Stimulated activated CD4-positive, alpha-beta T cell treated with anti-CD3 and anti-CD28 coated beads, TNF-alpha, amount 100 ng/mL, for 1 hour (primary cell): ENCODE results near the gene TSACC.
A peak's percentile ranks its signal among the peaks of the same experiment; 100 is the strongest.
"Not testable (repeated sequence)": the region's sequence is repeated elsewhere in the genome, so short reads cannot be mapped to it uniquely, and the experiment has no call there.

ENCODE experiments used
- DNase-seq, 3 donors: peaks; one replicate each; pipeline ENCODE4 v3.0.0-alpha.2; 2020; ENCODE audit warnings: low read depth in 3 of 3, low spot score in 1 of 3

TSACC gene

GRCh38 chr1:156346035-156346434 is 7.7 kb downstream of the TSACC start:
- DNase-seq: not testable (repeated sequence)

DNA sequence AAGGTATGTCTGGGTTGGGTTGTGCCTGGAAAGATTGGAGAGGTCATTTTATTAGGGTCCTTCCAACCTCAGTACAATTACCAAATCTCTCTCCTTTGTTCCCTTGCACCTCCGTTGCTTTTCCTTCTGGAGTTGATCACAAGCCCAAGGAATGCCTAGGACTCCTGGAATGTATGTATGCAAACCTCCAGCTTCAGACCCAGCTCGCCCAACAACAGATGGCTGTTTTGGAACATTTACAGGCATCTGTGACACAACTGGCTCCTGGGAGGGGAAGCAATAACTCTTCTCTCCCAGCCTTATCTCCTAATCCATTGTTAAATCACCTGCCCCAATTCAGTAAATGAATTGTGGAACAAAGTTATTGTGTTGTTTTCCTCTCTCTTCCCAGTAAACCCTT is 8.3 kb downstream of the TSACC start:
- DNase-seq: no peak

DNA sequence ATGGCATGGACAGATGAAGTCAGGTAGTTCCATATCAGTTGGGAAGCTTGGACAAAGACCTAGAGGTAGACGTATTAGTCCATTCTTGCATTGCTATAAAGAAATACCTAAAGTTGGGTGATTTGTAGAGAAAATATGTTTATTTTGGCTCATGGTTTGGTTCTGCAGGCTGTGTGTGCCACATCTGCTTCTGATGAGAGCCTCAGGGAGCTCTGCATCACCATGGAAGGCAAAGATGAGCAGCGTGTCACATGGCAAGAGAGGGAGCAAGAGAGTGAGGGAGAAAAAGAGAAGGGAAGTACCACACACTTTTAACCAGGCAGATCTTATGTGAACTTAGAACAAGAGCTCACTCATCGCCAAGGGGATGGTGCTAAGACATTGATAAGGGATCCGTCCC is 9.0 kb downstream of the TSACC start:
- no peak for DNase-seq

- DNase-seq: not testable (repeated sequence)
Observed at GRCh38 chr1:156352481-156352880, 14.2 kb downstream of the TSACC start.

- no peak for DNase-seq
Observed at GRCh38 chr1:156356262-156356874, 18.0 kb downstream of the TSACC start.

GRCh38 chr1:156356875-156357534 is 18.7 kb downstream of the TSACC start:
- DNase-seq: peak in 2 of 3 donors; percentile 46 to 52

GRCh38 chr1:156357977-156358376 is 19.7 kb downstream of the TSACC start:
- DNase-seq: no peak

GRCh38 chr1:156358641-156359040 is 20.3 kb downstream of the TSACC start:
- DNase-seq: no peak

- no peak for DNase-seq
Observed at GRCh38 chr1:156359249-156359648, 20.9 kb downstream of the TSACC start.

GRCh38 chr1:156359973-156360372 is 21.6 kb downstream of the TSACC start:
- DNase-seq: no peak

GRCh38 chr1:156360534-156360933 is 22.2 kb downstream of the TSACC start:
- DNase-seq: no peak

GRCh38 chr1:156365754-156366153 is 27.4 kb downstream of the TSACC start:
- no peak for DNase-seq

GRCh38 chr1:156366378-156367166 is 28.2 kb downstream of the TSACC start:
- DNase-seq: no peak

- no peak for DNase-seq
Observed at GRCh38 chr1:156367383-156368156, 29.2 kb downstream of the TSACC start.

GRCh38 chr1:156368157-156368658 is 29.9 kb downstream of the TSACC start:
- no peak for DNase-seq

- DNase-seq: no peak
Observed at GRCh38 chr1:156368889-156369684, 30.8 kb downstream of the TSACC start, which contains the start of gene RHBG. TSS of gene RHBG (plus strand) at chr1:156369211. CDS start at chr1:156369250, 39 bp downstream.

GRCh38 chr1:156369685-156370286 is 31.5 kb downstream of the TSACC start:
- DNase-seq: not testable (repeated sequence)

DNA sequence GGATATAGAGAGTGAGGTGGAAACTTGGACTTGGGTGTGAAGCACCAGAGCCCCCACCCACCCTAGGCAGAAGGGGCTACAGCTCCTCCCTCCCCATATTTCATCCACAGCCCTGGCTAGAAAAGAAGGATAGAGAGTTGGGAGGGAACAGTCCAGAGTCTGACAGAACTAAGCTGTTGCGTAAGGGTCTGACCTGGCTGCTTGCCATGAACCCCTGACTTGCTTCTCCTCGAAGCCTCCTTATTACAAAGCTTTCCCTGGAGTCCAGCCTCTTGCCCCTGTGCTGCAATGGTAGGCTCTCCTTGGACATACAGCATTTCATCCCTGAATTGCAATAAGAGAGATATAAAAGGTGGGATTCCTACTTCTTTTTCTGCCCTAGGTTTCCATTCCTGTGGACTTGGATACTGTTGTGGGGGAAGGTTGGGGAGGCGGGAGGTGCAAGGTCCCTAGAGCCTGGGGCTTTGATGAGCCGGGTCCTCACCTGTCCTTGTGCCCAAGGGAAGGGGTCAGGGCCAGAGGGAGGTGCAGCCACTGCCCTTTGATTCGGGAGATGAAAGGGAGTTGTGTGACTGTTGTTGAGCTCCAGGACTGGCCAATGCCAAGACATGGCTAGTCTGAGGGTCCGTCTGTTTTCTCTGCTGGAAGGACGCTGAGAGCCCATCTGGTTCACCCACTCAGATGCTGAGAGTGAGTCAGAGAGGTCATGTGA is 33.4 kb downstream of the TSACC start:
- DNase-seq: no peak

DNA sequence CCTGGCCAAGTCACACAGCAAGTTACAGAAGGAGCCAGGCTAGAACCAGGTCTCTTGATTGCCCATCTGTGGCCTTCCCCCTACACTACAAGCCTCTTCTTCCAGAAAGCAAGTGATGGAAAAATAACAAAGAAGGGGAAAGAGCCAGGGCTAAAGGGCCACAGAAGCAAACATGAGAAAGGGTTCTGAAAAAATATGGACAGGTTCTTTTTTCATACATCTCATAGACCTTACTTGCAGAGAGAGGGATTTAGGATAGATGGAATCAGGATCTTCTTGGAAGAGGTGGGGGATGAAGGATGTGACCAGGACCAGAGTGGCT is 33.9 kb downstream of the TSACC start:
- DNase-seq: no peak
